GM19023 (cell line): ENCODE measurements around the gene GAS2L3.
"Not testable (repeated sequence)": the region's sequence is repeated elsewhere in the genome, so short reads cannot be mapped to it uniquely, and the experiment has no call there.

Experiments
- ATAC-seq: cut with Tn5 transposase; IDR thresholded peaks from one replicate; pipeline ENCODE4 v1.9.1; 2021; ENCODE audit warnings: mild to moderate bottlenecking, moderate library complexity; ENCODE audit not compliant: unreplicated experiment

GAS2L3 gene

GRCh38 chr12:100574187-100575074, 947 bp downstream of the GAS2L3 start:
- peak; percentile 1 for ATAC-seq

GRCh38 chr12:100576331-100577036, 3.0 kb downstream of the GAS2L3 start:
- no peak for ATAC-seq

- no peak for ATAC-seq
Observed at GRCh38 chr12:100578923-100579322, 5.4 kb downstream of the GAS2L3 start.

GRCh38 chr12:100579844-100580243, 6.4 kb downstream of the GAS2L3 start:
- ATAC-seq: no peak

- ATAC-seq: no peak
Observed at GRCh38 chr12:100584256-100584655, 10.8 kb downstream of the GAS2L3 start.

- no peak for ATAC-seq
Observed at GRCh38 chr12:100591979-100592378, 18.5 kb downstream of the GAS2L3 start.

- no peak for ATAC-seq
Observed at GRCh38 chr12:100593490-100593889, 20.0 kb downstream of the GAS2L3 start.

GRCh38 chr12:100601626-100602025, 28.1 kb downstream of the GAS2L3 start:
- no peak for ATAC-seq

- not testable (repeated sequence) for ATAC-seq
Observed at GRCh38 chr12:100602997-100603396, 29.5 kb downstream of the GAS2L3 start.

- ATAC-seq: no peak
Observed at GRCh38 chr12:100608776-100609175, 35.3 kb downstream of the GAS2L3 start.

GRCh38 chr12:100610666-100611430, 37.4 kb downstream of the GAS2L3 start:
- no peak for ATAC-seq

GRCh38 chr12:100612606-100613005, 39.1 kb downstream of the GAS2L3 start:
- no peak for ATAC-seq

GRCh38 chr12:100624571-100624970, 51.1 kb downstream of the GAS2L3 start:
- no peak for ATAC-seq

GRCh38 chr12:100632445-100632892, 59.0 kb downstream of the GAS2L3 start:
- no peak for ATAC-seq

- not testable (repeated sequence) for ATAC-seq
Observed at GRCh38 chr12:100633082-100633785, 59.8 kb downstream of the GAS2L3 start.

GRCh38 chr12:100643246-100643645, 69.8 kb downstream of the GAS2L3 start:
- no peak for ATAC-seq

- no peak for ATAC-seq
Observed at GRCh38 chr12:100646896-100647295, 73.4 kb downstream of the GAS2L3 start.

GRCh38 chr12:100651108-100651507, 77.6 kb downstream of the GAS2L3 start:
- ATAC-seq: no peak

GRCh38 chr12:100651694-100652093, 78.2 kb downstream of the GAS2L3 start:
- ATAC-seq: no peak

GRCh38 chr12:100652488-100652887, 79.0 kb downstream of the GAS2L3 start:
- ATAC-seq: no peak

GRCh38 chr12:100656141-100656540, 82.7 kb downstream of the GAS2L3 start:
- no peak for ATAC-seq
